Left kidney (tissue), 8 donors: Measurements from ENCODE around the gene SIGLEC7. TPM values are rescaled to one million over a fixed set of nuclear protein-coding genes. Genes with fewer than 3 reads are reported as not detected.
A peak's percentile ranks its signal among the peaks of the same experiment; 100 is the strongest.

Experiments used
- DNase-seq: peaks from one replicate; pipeline ENCODE4 v3.0.0-alpha.2; 2013
- long read RNA-seq, 8 donors: transcript quantifications; one replicate each; lab custom pipeline, GENCODE V29; 2026
- polyA plus RNA-seq: library from polyadenylated mRNA; unstranded; fragments of 120-200 nt; gene quantifications from one replicate; pipeline ENCODE4 v1.2.1, GENCODE V29; 2013; ENCODE audit not compliant: insufficient read length

SIGLEC7 gene
- not detected for polyA plus RNA-seq
- long read RNA-seq, donor 1: 0 reads
- long read RNA-seq, donor 2: 0 reads
- long read RNA-seq, donor 3: 0 reads
- long read RNA-seq, donor 4: 0 reads
- long read RNA-seq, donor 5: 0 reads
- long read RNA-seq, donor 6: 0 reads
- long read RNA-seq, donor 7: 0 reads
- long read RNA-seq, donor 8: 0 reads

DNA sequence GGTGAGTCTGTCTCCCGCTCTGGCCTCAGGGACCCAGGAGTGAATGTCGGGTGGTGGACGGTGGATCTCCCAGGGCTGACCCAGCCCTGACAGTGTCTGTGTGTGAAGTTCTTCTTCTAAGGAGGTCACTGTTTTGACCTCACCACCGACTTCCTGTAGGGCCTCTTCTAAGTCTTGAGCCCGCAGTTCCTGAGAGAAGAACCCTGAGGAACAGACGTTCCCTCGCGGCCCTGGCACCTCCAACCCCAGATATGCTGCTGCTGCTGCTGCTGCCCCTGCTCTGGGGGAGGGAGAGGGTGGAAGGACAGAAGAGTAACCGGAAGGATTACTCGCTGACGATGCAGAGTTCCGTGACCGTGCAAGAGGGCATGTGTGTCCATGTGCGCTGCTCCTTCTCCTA is at the start of gene SIGLEC7:
Gene SIGLEC7 (plus strand): TSS at position 183 of the 400 bp plus-strand sequence. CDS start 69 bp downstream, at position 252.
- DNase-seq: no peak

DNA sequence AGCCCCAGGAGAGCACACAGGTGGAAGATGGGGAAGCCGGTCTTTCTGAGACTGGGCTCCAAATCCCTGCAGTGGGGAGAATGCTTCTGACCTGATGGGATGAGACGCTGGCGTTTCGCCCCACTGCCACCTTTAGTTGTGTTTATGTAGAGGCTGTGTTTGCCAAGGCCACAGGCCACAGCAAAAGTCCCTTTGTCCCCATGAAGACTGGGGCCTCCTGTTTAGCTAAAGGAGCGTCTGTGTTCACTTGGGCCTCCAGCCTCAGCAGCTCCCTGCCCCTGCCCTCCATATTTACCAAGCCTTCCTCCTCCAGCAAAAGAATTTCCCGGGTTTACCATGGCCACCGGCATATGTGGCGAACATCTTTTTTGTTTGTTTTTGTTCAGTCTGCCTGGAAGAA is 49.0 kb upstream of the SIGLEC7 start:
- DNase-seq: no peak

DNA sequence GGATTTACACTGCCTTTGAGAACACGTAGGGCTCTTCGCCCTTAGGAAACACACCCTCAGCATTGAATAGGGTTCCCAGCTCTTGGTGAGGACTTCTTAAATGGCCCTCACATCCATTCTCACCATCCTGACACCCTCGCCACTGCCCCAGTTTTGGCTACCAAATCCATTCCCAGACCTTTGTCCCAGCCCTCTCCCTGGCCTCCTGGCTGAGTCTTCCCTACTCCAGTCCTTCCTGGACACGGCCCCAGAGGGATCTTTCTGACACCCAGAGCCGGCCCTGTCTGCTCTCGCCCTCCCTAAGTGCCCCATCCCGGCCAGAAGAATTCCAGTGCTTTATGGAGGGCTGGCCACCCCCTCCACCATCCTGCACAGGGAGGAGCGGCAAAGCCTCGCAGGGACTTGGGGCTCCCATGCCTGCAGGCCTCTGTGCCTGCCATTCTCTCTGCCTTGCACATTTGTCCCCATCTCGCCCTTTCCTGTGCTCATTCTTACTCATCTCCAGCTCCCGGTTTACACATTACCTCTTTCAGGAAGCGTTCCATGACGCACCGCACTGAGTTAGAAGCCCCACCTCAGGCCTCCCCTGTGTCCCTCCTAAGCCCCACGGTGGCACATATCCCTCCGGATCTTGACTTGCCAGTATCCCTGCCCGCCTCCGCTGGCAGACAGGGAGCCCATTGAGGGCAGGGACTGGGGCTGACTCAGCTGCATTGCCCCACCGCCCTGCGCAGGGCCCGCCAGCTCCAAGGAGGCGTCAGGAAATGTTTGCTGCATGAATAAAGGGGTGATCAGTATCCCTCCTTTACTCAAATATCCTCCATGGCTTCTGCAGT is 48.4 kb upstream of the SIGLEC7 start:
- no peak for DNase-seq

DNA sequence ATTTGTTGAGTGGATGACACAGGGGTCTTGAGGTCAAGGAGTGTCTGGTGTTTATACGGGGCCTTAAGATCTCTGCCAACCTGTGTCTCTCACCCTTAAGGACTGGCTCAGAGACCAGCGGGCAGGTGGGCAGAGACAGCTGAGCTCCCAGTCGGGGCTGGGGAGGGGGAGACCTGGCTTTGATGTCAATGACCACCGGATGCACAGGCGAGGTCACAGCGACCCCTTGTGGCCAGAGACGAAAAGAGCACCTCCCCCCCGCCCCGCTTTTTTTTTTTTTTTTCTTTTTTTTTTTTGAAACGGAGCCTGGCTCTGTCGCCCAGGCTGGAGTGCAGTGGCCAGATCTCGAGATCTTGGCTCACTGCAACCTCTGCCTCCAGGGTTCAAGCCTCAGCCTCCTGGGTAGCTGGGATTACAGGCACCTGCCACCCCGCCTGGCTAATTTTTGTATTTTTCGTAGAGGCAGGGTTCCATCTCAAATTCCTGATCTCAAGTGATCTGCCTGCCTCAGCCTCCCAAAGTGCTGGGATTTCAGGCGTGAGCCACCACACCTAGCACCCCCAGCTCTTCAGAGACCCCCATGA is 47.3 kb upstream of the SIGLEC7 start:
- no peak for DNase-seq

DNA sequence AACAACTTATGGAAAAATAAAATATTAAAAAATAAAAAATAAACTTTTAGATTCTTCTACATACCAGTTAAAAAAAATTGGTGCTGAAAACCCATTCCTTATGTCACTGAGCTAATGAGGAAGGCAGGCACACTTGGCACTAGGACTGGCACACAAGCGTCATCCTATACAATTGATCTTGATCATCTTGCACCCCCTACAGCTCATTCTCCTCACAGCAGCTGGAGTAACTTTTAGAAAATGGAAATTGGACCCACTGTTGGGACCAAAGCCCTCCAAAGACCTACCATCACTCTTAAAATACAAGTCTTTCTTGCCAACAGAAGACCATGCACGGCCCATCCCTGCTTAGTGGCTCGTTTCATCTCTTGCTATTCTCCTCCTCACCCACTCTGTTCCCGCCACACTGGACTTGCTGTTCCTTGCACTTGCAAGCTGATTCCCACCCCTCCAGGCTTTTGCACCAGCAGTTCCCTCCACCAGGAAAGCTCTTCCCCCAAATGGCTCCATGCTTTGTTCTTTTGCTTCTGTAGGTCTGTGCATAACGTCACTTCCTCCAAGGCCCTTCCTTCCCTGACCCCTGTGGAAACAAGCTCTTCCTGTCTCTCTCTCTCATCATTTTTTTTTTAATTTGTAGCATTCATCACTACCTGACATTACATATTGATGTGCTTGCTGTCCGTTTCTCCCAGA is 45.5 kb upstream of the SIGLEC7 start:
- no peak for DNase-seq

DNA sequence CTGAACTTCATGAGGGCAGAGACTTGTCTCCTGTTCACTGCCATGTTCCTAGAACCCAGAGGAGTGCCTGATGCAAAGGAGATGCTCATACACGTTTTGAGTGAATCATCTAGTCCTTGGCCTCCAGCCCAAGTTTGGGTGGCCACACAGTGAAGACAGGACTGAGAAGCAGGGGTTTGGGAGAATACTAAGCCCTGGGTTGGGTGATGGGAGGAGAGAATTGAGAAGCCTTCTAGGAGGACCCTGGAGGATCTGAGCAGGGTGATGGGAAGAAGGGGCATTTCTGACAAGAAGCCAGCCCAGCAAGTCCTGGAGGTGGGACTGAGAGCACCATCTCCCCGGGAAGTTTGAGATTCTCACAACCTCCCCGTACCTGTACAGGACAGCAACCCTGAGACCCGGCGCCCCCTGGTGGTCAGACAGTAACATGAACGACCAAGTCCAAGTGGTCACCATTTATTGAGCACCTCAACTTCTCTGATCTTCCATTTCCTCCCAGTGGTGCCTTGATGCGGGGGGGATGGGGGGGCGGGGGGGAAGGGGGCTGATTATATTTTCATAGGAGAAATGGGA is 44.8 kb upstream of the SIGLEC7 start:
- no peak for DNase-seq

DNA sequence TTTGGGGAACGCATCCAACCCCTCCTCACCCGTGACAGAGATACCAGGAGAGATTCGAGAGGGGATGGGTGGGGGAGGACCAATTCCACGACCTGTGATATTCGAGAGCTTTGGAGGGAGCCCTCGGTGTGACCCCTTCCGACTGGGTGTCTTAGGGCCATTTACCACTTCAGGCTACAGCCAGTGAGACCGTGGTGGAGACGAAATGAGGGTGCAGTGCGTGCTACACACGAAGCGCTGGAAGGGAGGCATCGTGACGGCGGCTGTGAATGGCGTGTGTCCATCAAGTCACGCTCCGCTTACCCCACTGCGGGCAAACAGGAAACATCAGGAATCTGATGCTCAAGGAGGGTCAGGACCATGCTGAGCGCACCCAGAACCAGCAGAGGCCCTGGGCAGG is 44.3 kb upstream of the SIGLEC7 start:
- DNase-seq: no peak

DNA sequence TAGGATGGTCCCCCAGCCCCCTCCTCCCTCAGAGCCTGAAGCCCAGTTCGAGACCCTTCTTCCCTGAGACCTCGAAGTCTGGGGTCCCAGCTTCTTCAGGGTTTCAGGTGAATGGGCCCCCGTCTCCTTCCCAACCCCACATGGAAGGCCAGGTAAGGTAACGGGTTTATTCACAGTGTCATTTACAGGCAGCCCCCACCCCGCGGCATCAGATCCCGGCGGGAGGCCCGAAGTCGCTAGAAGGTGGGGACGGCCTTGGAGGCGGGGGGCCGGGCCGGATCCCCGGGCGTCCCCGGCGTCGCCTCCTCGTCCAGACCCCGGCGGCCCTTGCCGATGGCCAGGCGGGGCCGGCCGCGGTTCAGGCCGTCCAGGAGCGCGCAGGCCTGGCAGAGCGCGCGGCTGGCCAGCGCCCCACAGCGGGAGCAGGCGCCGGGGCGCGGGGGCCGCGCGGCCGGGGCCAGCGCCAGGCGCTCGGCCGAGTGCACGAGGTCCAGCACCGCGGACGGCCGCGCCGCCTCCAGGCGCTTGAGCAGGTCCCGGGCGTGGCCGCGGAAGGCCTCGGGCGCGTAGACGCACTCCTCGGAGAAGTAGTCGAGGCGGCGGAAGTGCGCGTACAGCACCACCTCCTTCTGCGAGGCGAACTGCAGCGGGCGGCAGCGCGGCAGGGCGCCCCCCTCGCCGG is 43.6 kb upstream of the SIGLEC7 start:
- no peak for DNase-seq

DNA sequence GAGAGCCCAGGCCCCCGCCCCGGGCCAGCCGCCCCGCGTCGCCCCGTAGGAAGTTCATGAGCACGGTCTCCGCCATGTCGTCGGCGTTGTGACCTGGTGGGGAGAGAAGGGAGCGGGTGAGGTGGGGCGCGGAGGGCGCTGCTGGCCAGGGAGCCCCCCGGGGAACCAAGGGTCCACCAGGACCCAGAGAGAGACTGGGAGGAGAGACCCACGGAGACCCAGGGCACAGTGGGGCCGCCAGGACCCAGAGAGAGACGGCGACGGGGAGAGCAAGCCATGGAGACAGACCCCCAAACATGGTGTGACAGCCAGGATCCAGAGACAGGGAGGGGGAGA is 43.1 kb upstream of the SIGLEC7 start:
- no peak for DNase-seq

DNA sequence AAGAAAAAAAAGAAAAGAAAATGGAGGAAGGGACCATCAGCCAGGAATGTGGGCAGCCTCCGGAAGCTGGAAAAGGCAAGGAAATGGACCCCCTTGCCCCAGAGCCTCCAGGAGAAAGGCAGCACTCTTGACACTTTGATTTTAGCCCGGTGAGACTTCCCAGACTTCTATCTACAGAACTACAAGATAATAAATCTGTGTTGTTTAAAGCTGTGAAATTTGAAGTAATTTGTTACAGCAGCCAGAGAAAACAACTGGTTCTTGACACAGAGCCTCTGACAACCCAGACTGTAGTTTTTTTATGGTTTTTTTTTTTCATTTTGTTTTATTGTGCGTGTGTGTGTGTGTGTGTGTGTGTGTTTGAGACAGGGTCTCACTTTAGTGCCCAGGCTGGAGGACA is 41.5 kb upstream of the SIGLEC7 start:
- no peak for DNase-seq

DNA sequence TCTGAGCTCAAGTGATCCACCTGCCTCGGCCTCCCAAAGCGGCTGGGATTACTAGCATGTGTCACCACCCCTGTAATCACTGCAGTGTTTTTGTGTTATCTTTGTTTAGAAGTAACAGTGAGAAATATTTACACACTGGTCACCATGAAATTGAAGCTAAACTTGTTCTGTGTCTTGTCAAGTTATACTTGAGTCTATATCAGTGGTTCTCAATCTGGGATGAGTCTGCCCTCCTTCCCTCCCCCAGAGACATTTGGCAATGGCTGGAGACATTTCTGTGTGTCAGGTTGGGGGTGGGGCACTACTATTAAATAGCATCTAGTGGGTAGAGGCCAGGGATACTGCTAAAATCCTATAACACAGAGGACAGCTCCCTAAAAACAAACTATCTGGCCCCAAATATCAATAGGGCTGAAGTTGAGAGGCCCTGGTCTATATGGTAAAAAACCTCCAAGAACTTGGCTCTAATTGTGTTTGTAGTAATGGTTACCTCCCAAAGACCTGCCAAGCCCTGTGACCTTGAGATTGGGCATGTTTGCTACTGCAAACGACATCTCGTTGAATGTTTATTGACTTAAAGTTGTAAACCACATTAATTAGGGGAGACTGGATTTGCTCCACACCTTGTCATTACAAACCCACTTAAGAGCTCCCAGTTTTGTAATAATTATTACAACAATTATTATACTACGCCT is 40.8 kb upstream of the SIGLEC7 start:
- DNase-seq: no peak

DNA sequence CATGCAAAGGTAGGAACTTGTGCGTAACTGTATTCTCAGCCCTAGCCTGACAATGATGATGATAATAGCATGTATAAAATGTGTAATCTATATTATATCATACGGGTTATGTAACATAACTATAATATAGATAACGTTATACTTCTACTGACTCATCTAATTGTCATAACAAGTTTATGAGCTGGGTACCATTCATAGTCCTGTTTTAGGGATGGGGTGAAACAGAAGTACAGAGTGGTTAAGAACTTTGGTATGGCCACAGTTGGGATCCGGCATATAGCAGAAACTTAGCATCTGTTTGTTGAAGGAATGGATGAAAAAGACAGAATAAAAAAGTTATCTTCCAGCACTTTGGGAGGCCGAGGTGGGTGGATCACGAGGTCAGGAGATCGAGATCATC is 39.1 kb upstream of the SIGLEC7 start:
- DNase-seq: no peak

DNA sequence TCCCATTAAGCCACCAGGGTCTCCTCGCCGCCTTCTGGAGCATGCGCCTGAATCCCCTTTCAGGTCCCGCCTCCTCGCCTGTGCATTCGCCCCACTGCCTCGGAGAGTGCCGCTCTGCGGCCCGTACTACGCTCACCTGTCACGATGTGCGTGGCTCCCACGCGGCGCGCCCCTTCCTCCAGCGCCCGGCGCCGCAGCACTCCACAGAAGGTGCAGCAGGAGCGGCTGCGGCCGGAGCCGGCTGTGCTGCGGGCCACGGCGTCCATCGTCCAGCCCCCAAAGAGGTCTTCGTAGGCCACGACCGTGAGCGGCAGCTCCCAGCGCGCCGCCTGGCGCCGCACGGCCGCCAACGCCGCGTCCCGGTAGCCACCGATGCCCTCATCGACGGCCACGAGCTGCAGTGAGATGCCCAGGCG is 38.2 kb upstream of the SIGLEC7 start:
- DNase-seq: no peak

DNA sequence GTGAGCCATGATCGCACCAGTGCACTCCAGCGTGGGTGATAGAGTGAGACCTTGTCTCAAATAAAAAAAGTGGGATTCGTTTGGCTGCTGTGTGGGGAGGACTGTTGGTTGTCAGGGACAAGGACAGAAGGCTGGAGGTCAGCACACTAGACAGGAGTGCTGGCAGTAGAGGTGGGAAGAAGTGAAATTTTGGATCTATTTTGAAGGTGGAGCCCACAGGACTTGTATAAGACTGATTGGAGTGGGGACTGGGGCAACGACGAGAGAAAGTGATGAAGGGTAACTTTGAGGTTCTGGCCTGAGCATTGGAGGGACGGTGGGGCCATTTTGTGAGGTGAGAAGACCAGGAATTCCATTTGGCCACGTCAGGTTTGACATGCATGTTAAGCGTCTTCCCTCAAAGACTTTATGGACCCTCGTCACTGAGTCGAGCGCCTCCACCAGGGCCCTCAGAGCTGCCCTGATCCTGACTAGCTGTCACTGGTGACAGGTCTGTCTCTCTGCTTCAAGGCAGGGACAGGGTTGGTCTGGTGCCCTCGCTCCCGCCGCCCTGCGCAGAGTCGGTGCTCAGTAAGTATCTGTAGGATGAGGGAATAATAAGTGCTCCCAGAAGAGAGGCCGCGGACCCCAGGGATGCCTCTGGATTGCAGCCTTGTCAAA is 34.6 kb upstream of the SIGLEC7 start:
- DNase-seq: no peak

DNA sequence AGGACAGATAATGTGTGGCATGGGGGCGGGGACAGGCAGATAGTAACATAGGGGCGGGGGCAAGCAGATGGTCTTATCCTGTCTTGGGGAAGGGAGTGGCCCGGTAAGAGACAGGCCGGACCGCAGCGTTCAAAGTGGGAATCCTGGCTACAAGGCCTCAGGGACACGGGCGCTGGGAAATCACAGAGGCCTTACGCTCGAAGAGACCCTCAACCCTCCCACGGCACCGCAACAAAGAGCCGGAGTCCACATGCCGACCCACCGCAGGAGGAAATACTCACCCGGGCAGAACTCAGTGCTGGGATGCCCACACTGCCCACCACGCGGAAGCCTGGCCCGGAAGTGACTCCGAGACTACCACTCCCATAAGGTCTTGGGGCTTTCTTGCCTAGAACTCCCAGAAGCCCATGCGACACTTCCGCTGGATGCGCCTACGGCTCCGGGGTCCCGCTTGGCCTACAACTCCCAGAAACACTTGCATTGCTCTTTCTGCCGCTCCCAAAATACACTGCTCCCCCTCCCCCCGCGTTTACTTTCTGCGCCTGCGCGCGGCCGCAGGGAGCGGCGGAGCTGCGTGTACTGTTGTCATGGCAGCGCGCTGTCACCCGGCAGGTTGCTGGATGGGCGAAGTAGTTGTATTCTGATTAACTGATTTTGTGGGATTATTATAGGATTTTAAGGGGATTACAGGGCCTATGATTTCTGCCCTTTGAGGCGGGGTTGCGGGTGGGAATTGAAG is 33.9 kb upstream of the SIGLEC7 start, which contains the start of gene CTU1:
Gene CTU1 (minus strand): TSS at position 344 of the 739 bp plus-strand sequence. CDS start 3,840 bp downstream, outside the sequence.
- DNase-seq: peak; percentile 98

DNA sequence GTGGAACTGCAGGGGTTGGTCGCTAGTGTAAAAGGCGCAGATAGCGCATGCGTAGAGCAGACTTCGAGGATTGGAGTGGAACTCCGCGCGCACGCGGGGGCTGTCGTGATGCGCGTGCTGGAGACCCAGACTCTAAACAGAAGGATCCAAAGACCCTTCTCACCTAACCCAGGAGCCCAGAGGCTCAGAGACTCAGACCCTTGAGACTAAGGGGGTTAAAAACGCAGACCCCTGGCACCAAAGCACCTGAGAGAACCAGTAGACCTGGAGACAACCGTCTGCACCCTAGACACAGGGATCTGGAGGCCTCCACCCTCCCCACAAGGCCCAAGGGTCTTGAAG is 33.3 kb upstream of the SIGLEC7 start:
- DNase-seq: no peak

DNA sequence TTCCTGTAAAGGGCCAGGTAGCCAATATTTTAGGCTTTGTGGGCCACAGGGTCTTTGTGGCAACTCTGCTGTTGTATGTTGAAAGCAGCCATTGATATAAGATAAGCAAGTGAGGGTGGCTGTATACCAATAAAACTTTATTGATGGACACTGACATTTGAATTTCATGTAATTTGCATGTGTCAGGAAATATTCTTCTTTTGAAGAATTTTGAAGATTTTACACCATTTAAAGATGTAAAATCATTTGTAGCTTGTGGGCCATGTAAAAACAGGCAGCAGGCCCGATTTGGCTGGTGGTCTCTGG is 31.5 kb upstream of the SIGLEC7 start:
- DNase-seq: no peak

DNA sequence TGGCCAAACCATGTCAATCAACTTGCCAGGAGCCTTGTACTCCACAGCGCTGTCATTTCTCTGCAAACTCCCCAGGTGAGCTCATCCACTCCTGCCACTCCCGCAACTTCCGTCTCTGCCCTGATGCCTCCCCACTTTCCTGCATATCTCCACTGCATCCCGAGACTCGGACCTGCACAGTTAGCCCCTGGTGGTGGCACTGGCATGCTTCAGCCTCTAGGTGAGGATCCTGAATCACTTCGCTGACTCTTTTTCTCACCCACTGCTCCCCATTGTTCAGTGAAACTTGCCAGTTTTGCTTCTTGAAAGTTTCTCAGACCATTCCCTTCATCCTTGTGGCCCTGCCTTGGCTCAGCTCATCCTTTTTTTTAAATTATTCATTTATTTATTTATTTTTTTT is 30.5 kb upstream of the SIGLEC7 start:
- no peak for DNase-seq

DNA sequence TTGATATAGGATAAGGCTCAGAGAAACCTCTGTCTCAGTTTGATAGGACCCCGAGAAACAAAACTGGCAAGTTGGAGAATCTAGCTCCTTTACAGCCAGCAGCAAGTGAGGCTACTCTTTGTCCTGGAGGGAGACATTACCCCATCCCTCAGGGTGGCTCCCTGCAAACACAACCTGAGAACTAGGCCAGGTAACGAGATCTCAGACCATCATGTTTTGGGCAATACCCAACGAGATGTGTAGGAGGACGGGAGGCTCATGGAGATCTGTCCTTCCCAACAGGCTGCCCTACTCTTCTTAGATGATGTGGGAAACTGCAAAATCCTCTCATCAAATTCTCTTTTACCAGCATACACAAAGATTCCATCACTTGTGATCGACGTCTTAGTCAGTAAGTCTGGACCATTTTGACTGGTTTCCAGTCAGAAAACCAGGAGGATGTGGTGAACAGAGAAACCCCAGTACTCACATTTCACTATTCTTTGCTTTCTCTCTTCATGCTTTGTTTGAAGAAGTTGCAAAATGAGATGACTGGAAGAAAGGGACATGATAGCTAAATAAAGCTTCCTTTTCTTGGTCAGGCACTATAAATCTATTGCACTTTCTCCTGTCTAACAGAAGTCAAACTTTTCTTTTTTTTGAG is 27.9 kb upstream of the SIGLEC7 start:
- no peak for DNase-seq
